PC-9 (cell line): Measurements from ENCODE around the gene ENTREP3. TPM values are rescaled to one million over a fixed set of nuclear protein-coding genes. Genes with fewer than 3 reads are reported as not detected.
"Not testable (repeated sequence)": the region's sequence is repeated elsewhere in the genome, so short reads cannot be mapped to it uniquely, and the experiment has no call there.

Experiments used
- BruUV-seq: library from RNA; stranded (reverse); fragments of 400-500 nt; replicated peaks from 2 replicates; lab custom pipeline; 2021; lab: Mats Ljungman, UMichigan
- CTCF ChIA-PET: fragments of 300-600 bp; sonication (Branson Sonifier 250); formaldehyde crosslinking; loops from one replicate; lab custom pipeline; 2022; ENCODE audit warnings: antibody characterized with exemption; lab: Charles Lee
- POLR2A ChIA-PET: fragments of 300-600 bp; sonication (Branson Sonifier 250); formaldehyde crosslinking; loops from one replicate; lab custom pipeline; 2022; ENCODE audit warnings: antibody characterized with exemption; ENCODE audit not compliant: unreplicated experiment; lab: Charles Lee
- DNase-seq, 2 experiments: peaks; one replicate each; pipeline versions ENCODE4 v3.0.0 to v3.0.0-alpha.2; 2015 to 2022; ENCODE audit warnings: mixed read lengths in 1 of 2
- H2AFZ ChIP-seq: fragments of 200-600 bp; sonication (generic); 2 replicates; pipeline ENCODE4 v1.8.1; 2017; ENCODE audit warnings: antibody characterized with exemption
- H3F3A ChIP-seq: fragments of 200-600 bp; sonication (generic); 2 replicates; pipeline ENCODE4 v1.8.1; 2017; ENCODE audit warnings: antibody characterized with exemption, mild to moderate bottlenecking, low read depth; ENCODE audit not compliant: insufficient read depth
- H3K27ac ChIP-seq: fragments of 200-600 bp; sonication (generic); 2 replicates; pipeline ENCODE4 v1.6.1; 2016; ENCODE audit warnings: mixed run types
- H3K27me3 ChIP-seq: fragments of 200-600 bp; sonication (generic); 2 replicates; pipeline ENCODE4 v1.6.1; 2016; ENCODE audit warnings: low read depth, mixed run types; ENCODE audit not compliant: insufficient read depth
- H3K36me3 ChIP-seq: fragments of 200-600 bp; sonication (generic); 2 replicates; pipeline ENCODE4 v1.6.1; 2016; ENCODE audit warnings: low read depth, mixed run types
- H3K4me1 ChIP-seq: fragments of 200-600 bp; sonication (generic); replicated peaks from 2 replicates; pipeline ENCODE4 v1.6.1; 2016; ENCODE audit warnings: mixed run types; ENCODE audit not compliant: insufficient read depth
- H3K4me2 ChIP-seq: fragments of 200-600 bp; sonication (generic); 2 replicates; pipeline ENCODE4 v1.6.1; 2017; ENCODE audit warnings: mixed run types
- H3K4me3 ChIP-seq: fragments of 200-600 bp; sonication (generic); 2 replicates; pipeline ENCODE4 v1.6.1; 2016; ENCODE audit warnings: mixed run types
- H3K79me2 ChIP-seq: fragments of 200-600 bp; sonication (generic); 2 replicates; pipeline ENCODE4 v1.6.1; 2017; ENCODE audit warnings: low read depth, mixed run types
- H3K9me2 ChIP-seq: fragments of 200-600 bp; sonication (generic); 2 replicates; pipeline ENCODE4 v1.8.1; 2017; ENCODE audit warnings: mild to moderate bottlenecking; ENCODE audit not compliant: insufficient read depth
- H3K9me3 ChIP-seq: fragments of 200-600 bp; sonication (generic); 2 replicates; pipeline ENCODE4 v1.8.1; 2016; ENCODE audit warnings: low read depth; ENCODE audit not compliant: insufficient read depth
- H4K20me1 ChIP-seq: fragments of 200-600 bp; sonication (generic); 2 replicates; pipeline ENCODE4 v1.8.1; 2017; ENCODE audit not compliant: insufficient read depth
- EZH2 ChIP-seq: fragments of 200-600 bp; sonication (generic); IDR thresholded peaks from 2 replicates; pipeline ENCODE4 v1.8.0; 2017; ENCODE audit warnings: antibody characterized with exemption, low read depth
- intact Hi-C: fragments of 100-400 bp; cut with micrococcal nuclease; formaldehyde crosslinking; loops from one replicate; pipeline ENCODE4 v1.10.0; 2022; ENCODE audit not compliant: unreplicated experiment
- total RNA-seq: library from RNA; stranded (reverse); gene quantifications from 2 replicates; pipeline ENCODE4 v1.2.3, GENCODE V29; 2021
- TF ChIP-seq, protein P1 (sequence below): fragments of 200-600 bp; sonication (generic); conservative IDR thresholded peaks from 2 replicates; pipeline ENCODE4 v1.6.1; 2017; ENCODE audit warnings: mixed run types, antibody characterized with exemption, mild to moderate bottlenecking, moderate library complexity

ENTREP3 gene
- total RNA-seq, 1 experiment from 2014 or later = 56.9 TPM

DNA sequence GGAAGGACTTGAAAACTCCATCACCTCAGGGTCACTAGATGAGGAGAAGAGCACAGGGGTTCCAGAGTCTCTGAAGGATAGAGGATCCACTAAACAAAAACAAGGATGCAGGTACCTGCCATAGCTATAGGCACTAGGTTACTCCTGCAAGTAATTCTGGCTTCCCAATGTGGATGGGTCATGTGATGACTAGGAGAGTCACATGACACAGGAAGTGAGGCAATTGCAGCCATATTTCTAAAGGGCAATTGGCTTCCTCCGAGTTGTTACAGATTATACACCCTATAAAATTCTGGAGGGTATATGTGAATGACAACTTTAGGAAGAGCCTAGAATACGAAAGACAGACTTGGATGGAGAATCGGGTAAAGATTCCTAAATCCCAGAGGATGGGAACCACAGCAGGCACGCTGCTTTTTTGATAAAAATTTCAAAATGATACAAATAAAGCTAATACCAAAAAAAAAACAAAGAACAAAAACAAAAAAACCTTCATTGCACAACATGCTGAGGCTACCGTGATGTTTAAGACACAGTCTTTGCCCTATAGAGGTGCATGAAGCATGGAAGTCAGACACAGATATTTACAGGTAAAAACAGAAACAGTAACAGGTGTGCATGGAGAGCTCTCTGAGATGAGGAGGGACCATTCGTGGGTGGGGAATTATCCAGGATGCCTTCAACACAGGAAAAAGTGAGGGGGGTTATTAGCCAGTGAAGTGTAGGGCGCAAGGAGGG, 36.3 kb downstream of the ENTREP3 start:
- Histone ChIP-seq H3F3A (peaks cover 30% of the 10 kb centered on the region), H3K9me3 (no peaks in the 10 kb centered on the region), H3K4me3 (no peak overlapping the region; the same call in 1 of the 2 replicates), H3K27ac (no peak overlapping the region), H3K4me2 (peak overlapping the region; percentile 17), H4K20me1 (no peaks in the 10 kb centered on the region), H3K36me3 (no peaks in the 10 kb centered on the region), H3K4me1 (peaks cover 32% of the 10 kb centered on the region), H3K79me2 (0 out of 2 replicates have a peak, but pooled peaks cover 5% of the 10 kb centered on the region), H2AFZ (no peak overlapping the region), H3K9me2 (no peaks in the 10 kb centered on the region), H3K27me3 (no peaks in the 10 kb centered on the region)
- intact Hi-C loops = no loop called here
- CTCF ChIA-PET = no interaction called here
- no TSS peak for BruUV-seq
- no peak for DNase-seq
- TF ChIP-seq, protein P1, sequence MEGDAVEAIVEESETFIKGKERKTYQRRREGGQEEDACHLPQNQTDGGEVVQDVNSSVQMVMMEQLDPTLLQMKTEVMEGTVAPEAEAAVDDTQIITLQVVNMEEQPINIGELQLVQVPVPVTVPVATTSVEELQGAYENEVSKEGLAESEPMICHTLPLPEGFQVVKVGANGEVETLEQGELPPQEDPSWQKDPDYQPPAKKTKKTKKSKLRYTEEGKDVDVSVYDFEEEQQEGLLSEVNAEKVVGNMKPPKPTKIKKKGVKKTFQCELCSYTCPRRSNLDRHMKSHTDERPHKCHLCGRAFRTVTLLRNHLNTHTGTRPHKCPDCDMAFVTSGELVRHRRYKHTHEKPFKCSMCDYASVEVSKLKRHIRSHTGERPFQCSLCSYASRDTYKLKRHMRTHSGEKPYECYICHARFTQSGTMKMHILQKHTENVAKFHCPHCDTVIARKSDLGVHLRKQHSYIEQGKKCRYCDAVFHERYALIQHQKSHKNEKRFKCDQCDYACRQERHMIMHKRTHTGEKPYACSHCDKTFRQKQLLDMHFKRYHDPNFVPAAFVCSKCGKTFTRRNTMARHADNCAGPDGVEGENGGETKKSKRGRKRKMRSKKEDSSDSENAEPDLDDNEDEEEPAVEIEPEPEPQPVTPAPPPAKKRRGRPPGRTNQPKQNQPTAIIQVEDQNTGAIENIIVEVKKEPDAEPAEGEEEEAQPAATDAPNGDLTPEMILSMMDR = no peak
- no peak for TF ChIP-seq EZH2
- POLR2A ChIA-PET = interaction anchor here (0.7 kb wide), 1 partner anchor 20 kb away, joined by 4 read pairs; no protein-coding TSS in a partner anchor

DNA sequence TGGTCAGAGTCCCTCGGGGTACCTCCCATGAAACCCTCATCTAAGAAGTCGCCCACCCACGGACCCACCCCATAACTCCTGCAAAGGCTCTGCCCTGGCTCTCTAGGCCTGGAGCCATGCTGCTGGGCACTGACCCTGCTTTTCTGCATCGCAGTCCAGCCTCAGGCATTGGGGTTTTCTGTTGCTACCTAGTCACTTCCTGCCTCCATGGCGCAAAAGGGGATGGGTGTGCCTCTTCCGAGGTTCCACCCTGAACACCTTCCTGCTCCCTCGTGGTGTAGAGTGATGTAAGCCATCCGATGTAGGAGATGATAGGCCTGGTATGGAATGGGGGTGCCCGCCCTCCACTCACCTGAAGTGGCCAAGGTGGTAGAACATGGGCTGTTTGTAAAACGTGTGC, 40.6 kb downstream of the ENTREP3 start:
- H3K9me2 ChIP-seq, CTCF ChIA-PET, H3K27me3 ChIP-seq, BruUV-seq, H3K4me2 ChIP-seq, H4K20me1 ChIP-seq, H3F3A ChIP-seq, H3K36me3 ChIP-seq, DNase-seq, H3K4me3 ChIP-seq, H3K9me3 ChIP-seq, H3K4me1 ChIP-seq, H2AFZ ChIP-seq, intact Hi-C loops, H3K27ac ChIP-seq, H3K79me2 ChIP-seq, POLR2A ChIA-PET: not testable (repeated sequence)

DNA sequence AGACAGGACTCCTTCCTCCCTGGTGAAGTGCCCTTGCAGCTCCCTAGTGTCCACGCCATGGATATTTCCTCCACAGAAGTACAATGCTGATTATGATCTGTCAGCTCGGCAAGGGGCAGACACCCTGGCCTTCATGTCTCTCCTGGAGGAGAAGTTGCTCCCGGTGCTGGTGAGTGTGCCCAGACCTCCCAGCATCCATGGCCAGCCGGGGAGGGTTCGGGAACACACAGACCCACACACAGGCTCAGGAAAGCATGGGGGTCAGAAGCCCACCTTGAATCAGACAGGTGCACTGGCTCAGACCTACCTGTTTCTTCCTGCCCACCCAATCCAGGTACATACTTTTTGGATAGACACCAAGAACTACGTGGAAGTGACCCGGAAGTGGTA, 43.2 kb downstream of the ENTREP3 start:
- H4K20me1 ChIP-seq, H2AFZ ChIP-seq, H3F3A ChIP-seq, H3K4me2 ChIP-seq, H3K9me3 ChIP-seq, BruUV-seq, intact Hi-C loops, H3K9me2 ChIP-seq, H3K27me3 ChIP-seq, H3K27ac ChIP-seq, H3K36me3 ChIP-seq, CTCF ChIA-PET, H3K4me3 ChIP-seq, DNase-seq: not testable (repeated sequence)
- peaks cover 23% of the 10 kb centered on the region for H3K4me1 ChIP-seq
- POLR2A ChIA-PET = interaction anchor here (1.1 kb wide), 1 partner anchor 9 kb away, joined by 5 read pairs; no protein-coding TSS in a partner anchor
- H3K79me2 ChIP-seq = peaks cover 18% of the 10 kb centered on the region

DNA sequence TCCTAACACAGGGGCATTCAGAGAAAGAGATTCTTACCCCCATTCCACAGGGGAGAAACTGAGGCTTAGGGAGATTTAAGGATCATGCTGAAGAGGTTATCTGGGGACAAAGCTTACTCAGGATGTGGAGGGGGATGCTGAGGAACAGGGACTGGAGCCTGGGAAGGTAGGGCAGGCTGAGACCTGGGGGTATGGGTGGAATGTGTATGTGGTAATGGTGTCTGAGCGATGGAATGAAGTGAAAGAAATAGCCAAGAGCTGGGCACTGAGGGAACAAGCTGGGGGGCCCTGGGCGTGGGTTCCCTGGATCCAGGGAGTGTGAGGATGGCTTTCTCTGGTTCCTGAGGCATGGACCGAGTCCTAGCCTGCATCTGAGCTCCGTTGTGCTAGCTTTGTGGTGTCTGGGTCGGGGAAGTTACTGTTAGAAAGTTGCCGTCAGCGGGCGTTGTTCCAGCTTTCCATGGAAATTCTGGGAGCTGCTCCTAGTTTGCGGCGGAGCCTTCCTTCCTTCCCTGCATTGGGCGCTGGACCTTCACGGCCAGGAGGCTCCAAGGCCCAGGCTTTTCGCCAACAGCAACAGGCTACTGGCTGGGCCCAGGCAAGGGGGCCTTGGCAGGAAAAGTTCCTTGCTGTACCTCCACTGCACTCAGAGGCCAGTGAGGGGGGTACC, 43.8 kb downstream of the ENTREP3 start:
- H3K27ac ChIP-seq, H3K36me3 ChIP-seq, H3K4me3 ChIP-seq, H3K9me3 ChIP-seq, CTCF ChIA-PET, BruUV-seq, H3K27me3 ChIP-seq, H3K4me2 ChIP-seq, H4K20me1 ChIP-seq, intact Hi-C loops, H2AFZ ChIP-seq, H3K9me2 ChIP-seq, DNase-seq: not testable (repeated sequence)
- Histone ChIP-seq H3K4me1 (peaks cover 26% of the 10 kb centered on the region), H3F3A (peaks cover 11% of the 10 kb centered on the region; the same call in 1 of the 2 replicates), H3K79me2 (peaks cover 18% of the 10 kb centered on the region)
- POLR2A ChIA-PET = interaction anchor here (1.1 kb wide), 1 partner anchor 9 kb away, joined by 5 read pairs; no protein-coding TSS in a partner anchor
